GM23338 (cell line): ENCODE results near the gene ANKRD13B. TPM values are rescaled to one million over a fixed set of nuclear protein-coding genes. Genes with fewer than 3 reads are reported as not detected.

Source experiments
- ATAC-seq: fragments of 200-7000 bp; cut with Tn5 transposase; 3 replicates; pipeline ENCODE4 v1.9.1; 2020
- DNase-seq: peaks from one replicate; pipeline ENCODE4 v3.0.0-alpha.2; 2015; ENCODE audit warnings: low spot score
- H2AFZ ChIP-seq: fragments of 200-600 bp; sonication (generic); 2 replicates; pipeline ENCODE4 v1.8.0; 2016; ENCODE audit warnings: antibody characterized with exemption, mild to moderate bottlenecking, moderate library complexity
- H3F3A ChIP-seq: fragments of 200-600 bp; sonication (generic); replicated peaks from 2 replicates; pipeline ENCODE4 v1.8.0; 2017; ENCODE audit warnings: antibody characterized with exemption, mixed run types, low read depth
- H3K27ac ChIP-seq: fragments of 200-600 bp; sonication (generic); 2 replicates; pipeline ENCODE4 v1.6.1; 2016; ENCODE audit warnings: low read depth
- H3K27me3 ChIP-seq: fragments of 200-600 bp; sonication (generic); 2 replicates; pipeline ENCODE4 v1.8.0; 2016; ENCODE audit warnings: mild to moderate bottlenecking, mixed run types, moderate library complexity; ENCODE audit not compliant: insufficient read depth
- H3K36me3 ChIP-seq: fragments of 200-600 bp; sonication (generic); 2 replicates; pipeline ENCODE4 v1.8.0; 2016; ENCODE audit warnings: mild to moderate bottlenecking; ENCODE audit not compliant: insufficient read depth
- H3K4me1 ChIP-seq: fragments of 200-600 bp; sonication (generic); 2 replicates; pipeline ENCODE4 v1.8.0; 2016; ENCODE audit warnings: mild to moderate bottlenecking, moderate library complexity; ENCODE audit not compliant: insufficient read depth
- H3K4me2 ChIP-seq: fragments of 200-600 bp; sonication (generic); 2 replicates; pipeline ENCODE4 v1.7.1; 2017; ENCODE audit warnings: mixed run types
- H3K4me3 ChIP-seq: fragments of 200-600 bp; sonication (generic); 2 replicates; pipeline ENCODE4 v1.6.1; 2016; ENCODE audit warnings: mixed run types
- H3K79me2 ChIP-seq: fragments of 200-600 bp; sonication (generic); replicated peaks from 2 replicates; pipeline ENCODE4 v1.8.0; 2017; ENCODE audit warnings: mild to moderate bottlenecking; ENCODE audit not compliant: insufficient read depth
- H3K9me2 ChIP-seq: fragments of 200-600 bp; sonication (generic); 2 replicates; pipeline ENCODE4 v1.8.0; 2017; ENCODE audit not compliant: insufficient read depth
- H4K20me1 ChIP-seq: fragments of 200-600 bp; sonication (generic); replicated peaks from 2 replicates; pipeline ENCODE4 v1.8.0; 2017; ENCODE audit warnings: mild to moderate bottlenecking; ENCODE audit not compliant: insufficient read depth
- H3K27ac Mint-ChIP-seq: 2 replicates; pipeline ENCODE4 v1.8.0; 2020; ENCODE audit warnings: inconsistent platforms, mild to moderate bottlenecking, moderate library complexity, mixed read lengths
- H3K27me3 Mint-ChIP-seq: 3 replicates; pipeline ENCODE4 v1.8.0; 2022; ENCODE audit warnings: low read depth, mild to moderate bottlenecking, moderate library complexity, mixed read lengths, inconsistent platforms; ENCODE audit not compliant: insufficient read depth, poor library complexity
- H3K36me3 Mint-ChIP-seq: 3 replicates; pipeline ENCODE4 v1.8.0; 2021; ENCODE audit warnings: low read depth, mild to moderate bottlenecking, inconsistent platforms, moderate library complexity, mixed read lengths
- H3K4me1 Mint-ChIP-seq: 3 replicates; pipeline ENCODE4 v1.8.0; 2020; ENCODE audit warnings: mild to moderate bottlenecking, inconsistent platforms, mixed read lengths
- H3K4me3 Mint-ChIP-seq: 3 replicates; pipeline ENCODE4 v1.8.0; 2021; ENCODE audit warnings: moderate library complexity, mild to moderate bottlenecking, inconsistent platforms, mixed read lengths
- H3K9me3 Mint-ChIP-seq: 3 replicates; pipeline ENCODE4 v1.8.0; 2020; ENCODE audit warnings: moderate library complexity, mild to moderate bottlenecking, inconsistent platforms, mixed read lengths
- CREB1 ChIP-seq: fragments of 250-450 bp; sonication (Bioruptor Pico); IDR thresholded peaks from 2 replicates; pipeline ENCODE4 v1.5.0; 2020; ENCODE audit warnings: low read depth, mild to moderate bottlenecking, moderate library complexity
- CTCF ChIP-seq, 2 experiments: fragments of 200-600 bp in 1 of 2; sonication (generic) in 1 of 2; conservative IDR thresholded peaks; 2 replicates each; pipeline versions ENCODE4 v1.5.1 to v1.6.1; 2016 to 2017; ENCODE audit warnings: antibody characterized with exemption in 2 of 2, low read depth in 2 of 2, mild to moderate bottlenecking in 2 of 2, moderate library complexity in 1 of 2
- ETS1 ChIP-seq: IDR thresholded peaks from 2 replicates; pipeline ENCODE4 v1.6.1; 2016; ENCODE audit warnings: antibody characterized with exemption
- EZH2 ChIP-seq: fragments of 200-600 bp; sonication (generic); IDR thresholded peaks from one replicate; pipeline ENCODE4 v1.8.0; 2017; ENCODE audit warnings: antibody characterized with exemption, mild to moderate bottlenecking, low read depth; ENCODE audit not compliant: unreplicated experiment
- EZH2phosphoT487 ChIP-seq: fragments of 200-600 bp; sonication (generic); IDR thresholded peaks from one replicate; pipeline ENCODE4 v1.8.1; 2018; ENCODE audit warnings: antibody characterized with exemption; ENCODE audit not compliant: unreplicated experiment
- JUNB ChIP-seq: IDR thresholded peaks from one replicate; pipeline ENCODE4 v1.6.1; 2016; ENCODE audit warnings: antibody characterized with exemption; ENCODE audit not compliant: unreplicated experiment
- NANOG ChIP-seq: IDR thresholded peaks from 2 replicates; pipeline ENCODE4 v1.6.1; 2016; ENCODE audit warnings: antibody characterized with exemption, borderline replicate concordance
- POLR2AphosphoS5 ChIP-seq: IDR thresholded peaks from 2 replicates; pipeline ENCODE4 v1.6.1; 2016; ENCODE audit warnings: antibody characterized with exemption, low read depth
- REST ChIP-seq: IDR thresholded peaks from one replicate; pipeline ENCODE4 v1.6.1; 2018; ENCODE audit warnings: antibody characterized with exemption; ENCODE audit not compliant: unreplicated experiment
- STAT1 ChIP-seq: IDR thresholded peaks from one replicate; pipeline ENCODE4 v1.6.1; 2016; ENCODE audit warnings: antibody characterized with exemption; ENCODE audit not compliant: unreplicated experiment
- ZNF114 ChIP-seq: fragments of 250-450 bp; sonication (Bioruptor Pico); IDR thresholded peaks from 2 replicates; pipeline ENCODE4 v1.5.0; 2020; ENCODE audit warnings: mild to moderate bottlenecking, moderate library complexity
- ZNF331 ChIP-seq: fragments of 250-450 bp; sonication (Bioruptor Pico); IDR thresholded peaks from 2 replicates; pipeline ENCODE4 v1.5.0; 2020; ENCODE audit warnings: low read depth, mild to moderate bottlenecking, moderate library complexity
- polyA plus RNA-seq: library from polyadenylated mRNA; unstranded; fragments of >200 nt; fragmentation: Nextera tagmentation; extraction: Ambion mirVana; gene quantifications from 2 replicates; pipeline ENCODE4 v1.2.1, GENCODE V29; 2016
- total RNA-seq: library from RNA; depleted of rRNA; stranded (reverse); fragments of >200 nt; shearing (Covaris generic); gene quantifications from 2 replicates; pipeline ENCODE4 v1.2.3, GENCODE V29; 2014

Gene ANKRD13B
- total and polyA plus RNA-seq, 2 experiments from 2014 or later, result 8.2 to 57.4 TPM

GRCh38 chr17:29659155-29659554 is 66.2 kb downstream of the ANKRD13B start:
- Mint-ChIP-seq H3K27ac (no peak overlapping the region), H3K4me1 (peaks cover 9% of the 10 kb centered on the region), H3K9me3 (peaks cover 3% of the 10 kb centered on the region; the same call in 1 of the 3 replicates), H3K4me3 (no peak overlapping the region), H3K36me3 (no peaks in the 10 kb centered on the region), H3K27me3 (peaks cover 6% of the 10 kb centered on the region)
- Histone ChIP-seq H2AFZ (no peak overlapping the region), H4K20me1 (no peaks in the 10 kb centered on the region; the same call in 1 of the 2 replicates), H3K27me3 (no peaks in the 10 kb centered on the region), H3K36me3 (no peaks in the 10 kb centered on the region), H3K4me1 (peaks cover 3% of the 10 kb centered on the region; the same call in 1 of the 2 replicates), H3K9me2 (no peaks in the 10 kb centered on the region), H3K4me2 (no peak overlapping the region), H3K4me3 (no peak overlapping the region), H3F3A (no peaks in the 10 kb centered on the region), H3K27ac (no peak overlapping the region), H3K79me2 (no peaks in the 10 kb centered on the region)
- DNase-seq, result no peak
- TF ChIP-seq CREB1 (CRISPR knock-in tag) (no peak), ZNF114 (CRISPR knock-in tag) (no peak), REST (no peak), JUNB (no peak), POLR2AphosphoS5 (no peak), EZH2phosphoT487 (no peak), STAT1 (no peak), ETS1 (no peak), CTCF (conservative IDR thresholded peaks at IDR 0.05; ENCODE audit: low read depth in 2 of 2) (no peak)
- ATAC-seq, result no peak

GRCh38 chr17:29661213-29661612 is 68.3 kb downstream of the ANKRD13B start:
- Mint-ChIP-seq H3K36me3 (peaks cover 4% of the 10 kb centered on the region; the same call in 1 of the 3 replicates), H3K9me3 (peaks cover 3% of the 10 kb centered on the region; the same call in 1 of the 3 replicates), H3K4me3 (no peak overlapping the region), H3K27ac (no peak overlapping the region), H3K4me1 (peaks cover 9% of the 10 kb centered on the region), H3K27me3 (peaks cover 8% of the 10 kb centered on the region)
- Histone ChIP-seq H3K4me2 (no peak overlapping the region), H3K4me3 (no peak overlapping the region), H4K20me1 (no peaks in the 10 kb centered on the region), H2AFZ (no peak overlapping the region), H3K4me1 (peaks cover 3% of the 10 kb centered on the region; the same call in 1 of the 2 replicates), H3F3A (no peaks in the 10 kb centered on the region), H3K79me2 (no peaks in the 10 kb centered on the region), H3K27ac (no peak overlapping the region), H3K36me3 (no peaks in the 10 kb centered on the region), H3K9me2 (no peaks in the 10 kb centered on the region), H3K27me3 (no peaks in the 10 kb centered on the region)
- no peak for DNase-seq
- ATAC-seq, result no peak
- TF ChIP-seq CTCF (conservative IDR thresholded peaks at IDR 0.05; ENCODE audit: low read depth in 2 of 2), result no peak
- no peak for TF ChIP-seq REST
- no peak for TF ChIP-seq EZH2
- no peak for TF ChIP-seq JUNB
- no peak for TF ChIP-seq ZNF331 (CRISPR knock-in tag)
- TF ChIP-seq EZH2phosphoT487, result no peak
- TF ChIP-seq NANOG, result no peak
- no peak for TF ChIP-seq CREB1 (CRISPR knock-in tag)
- no peak for TF ChIP-seq ZNF114 (CRISPR knock-in tag)
